Activated naive CD4-positive, alpha-beta T cell treated with anti-CD3 and anti-CD28 coated beads, Interleukin-2, amount 50 U/mL, for 24 hours (primary cell): ENCODE data around the gene NDUFB8.

Experiments
- H3K27ac Mint-ChIP-seq: one replicate; pipeline ENCODE4 v1.8.0; 2021; ENCODE audit warnings: mild to moderate bottlenecking, mixed read lengths
- H3K27me3 Mint-ChIP-seq: one replicate; pipeline ENCODE4 v1.8.0; 2021; ENCODE audit warnings: mixed read lengths
- H3K36me3 Mint-ChIP-seq: one replicate; pipeline ENCODE4 v1.8.0; 2021; ENCODE audit warnings: mixed read lengths
- H3K4me1 Mint-ChIP-seq: one replicate; pipeline ENCODE4 v1.8.0; 2021; ENCODE audit warnings: mixed read lengths
- H3K4me3 Mint-ChIP-seq: one replicate; pipeline ENCODE4 v1.8.0; 2021; ENCODE audit warnings: mild to moderate bottlenecking, mixed read lengths
- H3K9me3 Mint-ChIP-seq: one replicate; pipeline ENCODE4 v1.8.0; 2021; ENCODE audit warnings: mixed read lengths

Gene NDUFB8

GRCh38 chr10:100560248-100560647 is 30.6 kb upstream of the NDUFB8 start:
- peaks cover 3% of the 10 kb centered on the region for H3K36me3 Mint-ChIP-seq
- H3K27ac Mint-ChIP-seq: no peak overlapping the region
- H3K4me1 Mint-ChIP-seq: peaks cover 16% of the 10 kb centered on the region

GRCh38 chr10:100554902-100555301 is 25.2 kb upstream of the NDUFB8 start:
- Mint-ChIP-seq H3K36me3 (peaks cover 3% of the 10 kb centered on the region), H3K27ac (no peak overlapping the region), H3K9me3 (no peaks in the 10 kb centered on the region), H3K4me1 (no peaks in the 10 kb centered on the region), H3K27me3 (no peaks in the 10 kb centered on the region), H3K4me3 (no peak overlapping the region)

More at GRCh38 chr10:100560248-100560647, 30.6 kb upstream of the NDUFB8 start:
- peaks cover 14% of the 10 kb centered on the region for H3K27me3 Mint-ChIP-seq
- H3K4me3 Mint-ChIP-seq: no peak overlapping the region
- no peaks in the 10 kb centered on the region for H3K9me3 Mint-ChIP-seq

GRCh38 chr10:100553929-100554328 is 24.3 kb upstream of the NDUFB8 start:
- Mint-ChIP-seq H3K4me3 (no peak overlapping the region), H3K36me3 (peaks cover 6% of the 10 kb centered on the region), H3K27me3 (no peaks in the 10 kb centered on the region), H3K27ac (no peak overlapping the region), H3K4me1 (no peaks in the 10 kb centered on the region), H3K9me3 (no peaks in the 10 kb centered on the region)

GRCh38 chr10:100551738-100552137 is 22.1 kb upstream of the NDUFB8 start:
- no peaks in the 10 kb centered on the region for H3K9me3 Mint-ChIP-seq
- H3K4me1 Mint-ChIP-seq: no peaks in the 10 kb centered on the region
- no peak overlapping the region for H3K27ac Mint-ChIP-seq
- H3K36me3 Mint-ChIP-seq: peaks cover 16% of the 10 kb centered on the region
- H3K27me3 Mint-ChIP-seq: no peaks in the 10 kb centered on the region
- no peak overlapping the region for H3K4me3 Mint-ChIP-seq

- Mint-ChIP-seq H3K9me3 (no peaks in the 10 kb centered on the region), H3K4me3 (no peak overlapping the region), H3K27me3 (no peaks in the 10 kb centered on the region), H3K36me3 (peaks cover 18% of the 10 kb centered on the region), H3K4me1 (no peaks in the 10 kb centered on the region), H3K27ac (no peak overlapping the region)
Measured at GRCh38 chr10:100551196-100551595, 21.5 kb upstream of the NDUFB8 start.

- Mint-ChIP-seq H3K9me3 (no peaks in the 10 kb centered on the region), H3K27ac (no peak overlapping the region), H3K4me3 (no peak overlapping the region), H3K27me3 (no peaks in the 10 kb centered on the region), H3K36me3 (peaks cover 28% of the 10 kb centered on the region), H3K4me1 (peaks cover 5% of the 10 kb centered on the region)
Measured at GRCh38 chr10:100544950-100545349, 15.3 kb upstream of the NDUFB8 start.

- no peaks in the 10 kb centered on the region for H3K27me3 Mint-ChIP-seq
- no peaks in the 10 kb centered on the region for H3K9me3 Mint-ChIP-seq
- no peak overlapping the region for H3K4me3 Mint-ChIP-seq
- H3K36me3 Mint-ChIP-seq: peaks cover 9% of the 10 kb centered on the region
- H3K27ac Mint-ChIP-seq: peak overlapping the region; percentile 84
- H3K4me1 Mint-ChIP-seq: peaks cover 13% of the 10 kb centered on the region
Measured at GRCh38 chr10:100537475-100537874, 7.8 kb upstream of the NDUFB8 start.

- no peaks in the 10 kb centered on the region for H3K27me3 Mint-ChIP-seq
- H3K4me1 Mint-ChIP-seq: peaks cover 20% of the 10 kb centered on the region
- no peaks in the 10 kb centered on the region for H3K9me3 Mint-ChIP-seq
- peaks cover 9% of the 10 kb centered on the region for H3K36me3 Mint-ChIP-seq
- peak within 1 kb of the TSS; percentile 31 for H3K4me3 Mint-ChIP-seq
- peak within 1 kb of the TSS; percentile 49 for H3K27ac Mint-ChIP-seq
Measured at GRCh38 chr10:100535715-100536353, 6.2 kb upstream of the NDUFB8 start, which contains the start of gene HIF1AN. Gene HIF1AN (plus strand): TSS chr10:100535943. CDS start chr10:100535959, 16 bp downstream.

GRCh38 chr10:100535338-100535714 is 5.7 kb upstream of the NDUFB8 start:
- no peaks in the 10 kb centered on the region for H3K27me3 Mint-ChIP-seq
- no peak overlapping the region for H3K4me3 Mint-ChIP-seq
- peaks cover 7% of the 10 kb centered on the region for H3K36me3 Mint-ChIP-seq
- no peak overlapping the region for H3K27ac Mint-ChIP-seq
- no peaks in the 10 kb centered on the region for H3K9me3 Mint-ChIP-seq
- peaks cover 17% of the 10 kb centered on the region for H3K4me1 Mint-ChIP-seq

- H3K9me3 Mint-ChIP-seq: no peaks in the 10 kb centered on the region
- H3K4me1 Mint-ChIP-seq: peaks cover 23% of the 10 kb centered on the region
- H3K27ac Mint-ChIP-seq: peak overlapping the region; percentile 49
- peaks cover 6% of the 10 kb centered on the region for H3K36me3 Mint-ChIP-seq
- peak overlapping the region; percentile 31 for H3K4me3 Mint-ChIP-seq
- no peaks in the 10 kb centered on the region for H3K27me3 Mint-ChIP-seq
Measured at GRCh38 chr10:100534726-100535125, 5.1 kb upstream of the NDUFB8 start.

- no peak overlapping the region for H3K4me3 Mint-ChIP-seq
- H3K9me3 Mint-ChIP-seq: no peaks in the 10 kb centered on the region
- H3K27me3 Mint-ChIP-seq: no peaks in the 10 kb centered on the region
- peaks cover 5% of the 10 kb centered on the region for H3K36me3 Mint-ChIP-seq
- H3K27ac Mint-ChIP-seq: no peak overlapping the region
- H3K4me1 Mint-ChIP-seq: peaks cover 36% of the 10 kb centered on the region
Measured at GRCh38 chr10:100531761-100532160, 2.1 kb upstream of the NDUFB8 start.

GRCh38 chr10:100528921-100529474 is 673 bp downstream of the NDUFB8 start:
- Mint-ChIP-seq H3K4me1 (peaks cover 47% of the 10 kb centered on the region), H3K27me3 (no peaks in the 10 kb centered on the region), H3K27ac (peak overlapping the region; percentile 97), H3K4me3 (peak overlapping the region; percentile 94), H3K9me3 (no peaks in the 10 kb centered on the region), H3K36me3 (peaks cover 8% of the 10 kb centered on the region)

- Mint-ChIP-seq H3K9me3 (no peaks in the 10 kb centered on the region), H3K27ac (peak overlapping the region; percentile 97), H3K4me1 (peaks cover 47% of the 10 kb centered on the region), H3K27me3 (no peaks in the 10 kb centered on the region), H3K4me3 (peak overlapping the region; percentile 94), H3K36me3 (peaks cover 8% of the 10 kb centered on the region)
Measured at GRCh38 chr10:100528123-100528886, 1.4 kb downstream of the NDUFB8 start.

- Mint-ChIP-seq H3K9me3 (no peaks in the 10 kb centered on the region), H3K4me1 (peaks cover 30% of the 10 kb centered on the region), H3K27me3 (no peaks in the 10 kb centered on the region), H3K27ac (no peak overlapping the region), H3K36me3 (peaks cover 8% of the 10 kb centered on the region), H3K4me3 (no peak overlapping the region)
Measured at GRCh38 chr10:100524638-100525037, 5.0 kb downstream of the NDUFB8 start.

- no peaks in the 10 kb centered on the region for H3K9me3 Mint-ChIP-seq
- peaks cover 8% of the 10 kb centered on the region for H3K36me3 Mint-ChIP-seq
- no peaks in the 10 kb centered on the region for H3K27me3 Mint-ChIP-seq
- H3K27ac Mint-ChIP-seq: no peak overlapping the region
- peaks cover 30% of the 10 kb centered on the region for H3K4me1 Mint-ChIP-seq
- H3K4me3 Mint-ChIP-seq: no peak overlapping the region
Measured at GRCh38 chr10:100524206-100524605, 5.5 kb downstream of the NDUFB8 start.

GRCh38 chr10:100522945-100523344 is 6.7 kb downstream of the NDUFB8 start:
- H3K27me3 Mint-ChIP-seq: no peaks in the 10 kb centered on the region
- no peak overlapping the region for H3K4me3 Mint-ChIP-seq

More at GRCh38 chr10:100522945-100523344, 6.7 kb downstream of the NDUFB8 start:
- H3K4me1 Mint-ChIP-seq: peaks cover 35% of the 10 kb centered on the region
- no peaks in the 10 kb centered on the region for H3K9me3 Mint-ChIP-seq
- no peak overlapping the region for H3K27ac Mint-ChIP-seq
- H3K36me3 Mint-ChIP-seq: peaks cover 6% of the 10 kb centered on the region
